Measurements from ENCODE around the gene TTBK2. TPM values are rescaled to one million over a fixed set of nuclear protein-coding genes. Genes with fewer than 3 reads are reported as not detected.
"Not testable (repeated sequence)": the region's sequence is repeated elsewhere in the genome, so short reads cannot be mapped to it uniquely, and the experiment has no call there.

TTBK2 gene
- total RNA-seq, 1 donor from 2014 or later: 15.2 TPM

DNA sequence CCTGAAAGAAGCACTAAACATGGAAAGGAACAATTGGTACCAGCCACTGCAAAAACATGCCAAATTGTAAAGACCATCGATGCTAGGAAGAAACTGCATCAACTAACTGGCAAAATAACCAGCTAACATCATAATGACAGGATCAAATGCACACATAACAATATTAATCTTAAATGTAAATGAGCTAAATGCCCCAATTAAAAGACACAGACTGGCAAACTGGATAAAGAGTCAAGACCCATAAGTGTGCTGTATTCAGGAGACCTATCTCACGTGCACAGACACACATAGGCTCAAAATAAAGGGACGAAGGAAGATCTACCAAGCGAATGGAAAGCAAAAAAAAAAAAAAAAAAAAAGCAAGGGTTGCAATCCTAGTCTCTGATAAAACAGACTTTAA is 154.5 kb downstream of the TTBK2 start:
- intact Hi-C loops (cut with micrococcal nuclease): not testable (repeated sequence)

GRCh38 chr15:42764154-42764731 is 156.3 kb downstream of the TTBK2 start:
- intact Hi-C loops (cut with micrococcal nuclease): not testable (repeated sequence)

GRCh38 chr15:42761813-42762212 is 158.8 kb downstream of the TTBK2 start:
- intact Hi-C loops (cut with micrococcal nuclease): not testable (repeated sequence)

GRCh38 chr15:42760759-42761158 is 159.8 kb downstream of the TTBK2 start:
- intact Hi-C loops (cut with micrococcal nuclease): no loop called here

DNA sequence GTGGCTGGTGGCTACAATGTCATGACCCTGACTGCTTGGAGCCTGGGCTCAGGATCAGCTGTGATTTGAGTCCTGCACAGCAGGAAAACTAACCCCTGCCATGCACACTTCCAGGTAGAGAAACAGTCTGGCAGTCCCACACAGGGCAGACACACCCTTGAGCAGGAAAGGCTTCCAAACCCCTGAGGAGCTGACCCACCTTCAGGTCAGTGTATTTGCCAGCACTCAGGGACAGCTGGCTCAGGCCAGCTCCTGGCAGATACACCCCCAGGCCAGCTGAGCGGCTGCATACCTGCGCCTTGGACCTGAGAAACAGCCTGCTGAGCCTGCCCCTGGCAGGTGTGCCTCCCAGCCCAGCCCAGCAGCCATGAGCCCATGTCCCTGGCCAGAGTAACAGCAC is 161.5 kb downstream of the TTBK2 start:
- intact Hi-C loops (cut with micrococcal nuclease): no loop called here

- intact Hi-C loops (cut with micrococcal nuclease): no loop called here
Observed at GRCh38 chr15:42750306-42750705, 170.3 kb downstream of the TTBK2 start.

- intact Hi-C loops (cut with micrococcal nuclease): no loop called here
Observed at GRCh38 chr15:42749266-42749665, 171.3 kb downstream of the TTBK2 start.

- intact Hi-C loops (cut with micrococcal nuclease): no loop called here
Observed at GRCh38 chr15:42744195-42744594, 176.4 kb downstream of the TTBK2 start.

GRCh38 chr15:42742149-42742548 is 178.4 kb downstream of the TTBK2 start:
- intact Hi-C loops (cut with micrococcal nuclease): no loop called here

GRCh38 chr15:42741710-42742109 is 178.9 kb downstream of the TTBK2 start:
- intact Hi-C loops (cut with micrococcal nuclease): no loop called here

DNA sequence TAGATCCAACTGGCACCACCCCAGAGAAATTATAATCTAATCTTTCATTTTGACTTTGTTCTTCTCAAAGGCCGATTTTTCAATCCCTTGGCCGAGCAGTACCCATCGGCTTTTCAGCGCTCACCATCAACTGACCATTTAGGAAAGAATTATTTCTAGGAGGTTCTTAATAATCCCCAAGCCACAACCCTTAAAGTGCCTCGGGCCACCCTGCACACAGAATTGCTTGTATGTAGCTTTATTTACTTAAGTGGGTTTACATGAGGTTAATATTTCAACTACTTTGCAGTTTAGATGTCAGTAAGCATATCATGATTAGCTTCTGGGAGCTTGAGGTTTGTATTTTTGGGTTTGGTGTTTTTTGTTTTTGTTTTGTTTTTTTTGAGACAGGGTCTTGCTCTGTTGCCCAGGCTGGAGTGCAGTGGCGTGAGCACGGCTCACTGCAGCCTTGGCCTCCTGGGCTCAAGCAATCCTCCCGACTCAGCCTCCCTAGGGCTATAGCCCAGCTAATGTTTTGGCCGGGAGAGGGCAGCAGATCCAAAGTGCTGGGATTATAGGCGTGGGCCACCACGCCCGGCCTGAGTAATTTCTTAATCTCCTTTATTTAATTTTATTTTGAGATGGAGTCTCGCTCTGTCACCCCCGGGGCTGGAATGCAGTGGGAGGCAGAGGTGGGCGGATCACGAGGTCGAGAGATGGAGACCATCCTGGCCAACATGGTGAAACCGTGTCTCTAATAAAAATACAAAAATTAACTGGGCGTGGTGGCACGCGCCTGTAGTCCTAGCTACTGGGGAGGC is 182.8 kb downstream of the TTBK2 start:
- intact Hi-C loops (cut with micrococcal nuclease): loop anchor here (1.0 to 10.0 kb wide), 6 partner anchors 163 to 913 kb away; partner anchors contain the start of genes GANC, JMJD7, STARD9 and TMEM87A

- intact Hi-C loops (cut with micrococcal nuclease): loop anchor here (1.0 to 10.0 kb wide), 6 partner anchors 162 to 912 kb away; partner anchors contain the start of genes GANC, JMJD7, STARD9 and TMEM87A
Observed at GRCh38 chr15:42736793-42737528, 183.6 kb downstream of the TTBK2 start, which contains the start of gene CDAN1. CDAN1 (minus strand) TSS chr15:42737128; CDS start chr15:42737102, 26 bp downstream.

GRCh38 chr15:42736178-42736792 is 184.3 kb downstream of the TTBK2 start:
- intact Hi-C loops (cut with micrococcal nuclease): loop anchor here (2.0 to 10.0 kb wide), 4 partner anchors 161 to 911 kb away; partner anchors contain the start of genes GANC, JMJD7, STARD9 and TMEM87A

DNA sequence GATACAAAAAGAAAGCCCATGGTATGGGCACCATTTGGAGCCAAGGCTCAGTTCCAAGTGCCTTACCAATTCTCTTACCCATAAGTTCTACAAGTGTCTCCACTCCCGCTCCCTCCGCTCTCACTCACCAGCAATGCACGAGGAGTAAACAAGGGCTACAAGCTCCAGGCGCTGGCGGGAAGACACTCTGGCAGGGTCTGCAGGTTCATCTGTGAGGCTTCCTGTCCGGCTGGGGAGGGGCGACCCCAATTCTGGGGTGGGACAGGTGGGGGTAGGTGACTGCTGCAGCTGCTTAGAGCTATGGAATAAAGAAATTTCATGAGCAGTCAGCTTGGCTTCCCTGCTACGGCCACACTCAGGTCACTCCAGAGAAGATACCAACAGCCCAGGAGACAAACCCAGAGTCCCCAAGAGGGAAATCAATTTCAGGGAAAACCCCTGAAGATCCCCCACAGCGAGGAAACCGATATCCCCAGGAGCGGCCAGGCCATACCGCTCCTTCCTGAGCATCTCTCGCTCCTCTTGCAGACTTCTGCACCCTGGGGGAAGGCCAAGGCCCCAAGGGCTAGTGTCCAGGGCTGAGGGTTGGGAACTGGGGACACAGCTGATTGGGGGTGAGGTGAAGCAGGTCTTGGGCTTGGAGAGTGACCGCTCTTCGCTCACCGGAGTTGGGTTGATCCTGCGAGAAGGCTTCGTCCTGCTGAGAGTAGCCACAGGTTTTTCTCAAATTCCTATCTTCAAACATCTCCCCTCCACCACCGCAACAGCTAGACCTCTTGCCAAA is 185.0 kb downstream of the TTBK2 start:
- intact Hi-C loops (cut with micrococcal nuclease): loop anchor here (2.0 to 10.0 kb wide), 4 partner anchors 161 to 911 kb away; partner anchors contain the start of genes GANC, JMJD7, STARD9 and TMEM87A

DNA sequence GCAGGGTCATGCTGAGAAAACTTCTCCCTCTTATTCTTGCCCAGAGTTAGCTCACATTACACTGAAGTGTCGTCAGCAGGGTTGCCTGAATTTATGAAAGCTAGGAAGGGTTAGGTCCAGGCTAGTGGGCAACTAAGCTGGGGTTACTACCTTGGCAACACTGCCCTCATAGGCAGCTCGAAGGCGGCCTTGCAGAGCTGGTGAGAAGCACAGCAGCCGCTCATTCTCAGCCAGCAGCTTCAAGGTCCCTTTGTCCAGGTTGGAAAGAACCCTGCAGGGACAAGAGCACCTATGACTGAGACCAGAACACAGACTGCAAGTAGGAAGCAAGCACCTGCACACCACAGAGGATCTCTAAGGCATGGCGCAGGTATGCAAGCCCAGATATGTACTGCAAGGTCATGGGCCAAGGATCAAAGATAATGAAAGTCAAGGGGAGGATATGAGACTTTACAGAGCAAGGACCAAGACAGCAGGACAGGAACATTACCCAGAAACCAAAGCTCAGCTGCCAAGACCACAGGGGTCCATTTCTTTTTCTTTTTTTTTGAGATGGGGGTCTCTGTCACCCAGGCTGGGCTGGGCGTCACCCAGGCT is 186.4 kb downstream of the TTBK2 start:
- intact Hi-C loops (cut with micrococcal nuclease): loop anchor here (10.0 kb wide), 1 partner anchor 909 kb away; the partner anchor contains the start of gene JMJD7

GRCh38 chr15:42733027-42733426 is 187.6 kb downstream of the TTBK2 start:
- intact Hi-C loops (cut with micrococcal nuclease): loop anchor here (10.0 kb wide), 1 partner anchor 908 kb away; the partner anchor contains the start of gene JMJD7

- intact Hi-C loops (cut with micrococcal nuclease): loop anchor here (10.0 kb wide), 1 partner anchor 907 kb away; the partner anchor contains the start of gene JMJD7
Observed at GRCh38 chr15:42732095-42732827, 188.3 kb downstream of the TTBK2 start.

DNA sequence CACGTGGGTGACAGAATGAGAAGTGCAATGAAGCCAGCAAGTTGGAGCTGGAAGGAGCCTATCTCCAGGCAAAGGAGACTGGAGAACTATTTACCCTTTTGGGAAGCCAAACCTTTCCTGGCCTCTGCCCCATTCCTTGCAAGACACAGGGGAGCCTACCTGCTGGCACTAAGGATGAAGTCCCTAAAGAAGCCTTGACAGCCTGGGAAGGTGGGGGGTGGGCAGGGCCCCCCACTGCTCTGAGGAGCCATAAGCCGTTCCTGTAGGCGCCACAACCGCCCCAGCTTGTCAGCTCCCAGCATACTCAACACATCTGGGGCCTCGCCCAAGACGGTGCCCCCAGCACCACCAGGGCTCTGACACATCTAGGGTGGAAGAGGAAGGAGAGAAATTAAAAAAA is 189.1 kb downstream of the TTBK2 start:
- intact Hi-C loops (cut with micrococcal nuclease): loop anchor here (10.0 kb wide), 1 partner anchor 907 kb away; the partner anchor contains the start of gene JMJD7

- intact Hi-C loops (cut with micrococcal nuclease): loop anchor here (10.0 kb wide), 1 partner anchor 906 kb away; the partner anchor contains the start of gene JMJD7
Observed at GRCh38 chr15:42730536-42730935, 190.0 kb downstream of the TTBK2 start.
